Glutamatergic neuron (in vitro differentiated cells): Measurements from ENCODE around the gene GHR. TPM values are rescaled to one million over a fixed set of nuclear protein-coding genes. Genes with fewer than 3 reads are reported as not detected.

Experiments used
- DNase-seq: peaks from one replicate; pipeline ENCODE4 v3.0.0; 2022
- H3K27ac Mint-ChIP-seq: one replicate; pipeline ENCODE4 v1.8.0; 2020; ENCODE audit warnings: mild to moderate bottlenecking, mixed read lengths, inconsistent platforms; ENCODE audit not compliant: unreplicated experiment
- H3K27me3 Mint-ChIP-seq: one replicate; pipeline ENCODE4 v1.8.0; 2020; ENCODE audit warnings: mild to moderate bottlenecking, moderate library complexity, mixed read lengths, inconsistent platforms; ENCODE audit not compliant: unreplicated experiment
- H3K36me3 Mint-ChIP-seq: one replicate; pipeline ENCODE4 v1.8.0; 2020; ENCODE audit warnings: mild to moderate bottlenecking, mixed read lengths, inconsistent platforms; ENCODE audit not compliant: unreplicated experiment
- H3K4me1 Mint-ChIP-seq: one replicate; pipeline ENCODE4 v1.8.0; 2020; ENCODE audit warnings: mild to moderate bottlenecking, low read depth, mixed read lengths, inconsistent platforms; ENCODE audit not compliant: unreplicated experiment
- H3K4me3 Mint-ChIP-seq: one replicate; pipeline ENCODE4 v1.8.0; 2020; ENCODE audit warnings: mild to moderate bottlenecking, mixed read lengths, inconsistent platforms; ENCODE audit not compliant: unreplicated experiment
- H3K9me3 Mint-ChIP-seq: one replicate; pipeline ENCODE4 v1.8.0; 2020; ENCODE audit warnings: mild to moderate bottlenecking, moderate library complexity, mixed read lengths, inconsistent platforms; ENCODE audit not compliant: unreplicated experiment
- CTCF ChIP-seq: fragments of 200-600 bp; sonication (generic); IDR thresholded peaks from one replicate; pipeline ENCODE4 v1.5.0; 2021; ENCODE audit not compliant: partially characterized antibody, unreplicated experiment
- total RNA-seq: library from RNA; stranded (reverse); fragmentation: NEBNext Ultra II Directional; extraction: Animal tissue kit (Norgen Biotek cat#: 25700); gene quantifications from one replicate; pipeline ENCODE4 v1.2.1, GENCODE V29; 2021; ENCODE audit not compliant: unreplicated experiment

GHR gene
- total RNA-seq, 1 donor from 2014 or later = not detected

- no peak overlapping the region for H3K27ac Mint-ChIP-seq
- peaks cover 1% of the 10 kb centered on the region for H3K27me3 Mint-ChIP-seq
Measured at GRCh38 chr5:42665857-42666256, 242.6 kb downstream of the GHR start.

GRCh38 chr5:42666869-42667268, 243.6 kb downstream of the GHR start:
- Mint-ChIP-seq H3K9me3 (no peaks in the 10 kb centered on the region), H3K27ac (no peak overlapping the region), H3K36me3 (no peaks in the 10 kb centered on the region), H3K4me3 (no peak overlapping the region), H3K27me3 (peaks cover 1% of the 10 kb centered on the region), H3K4me1 (no peaks in the 10 kb centered on the region)
- TF ChIP-seq CTCF = no peak
- DNase-seq = no peak

More at GRCh38 chr5:42665857-42666256, 242.6 kb downstream of the GHR start:
- TF ChIP-seq CTCF = no peak
- no peaks in the 10 kb centered on the region for H3K4me1 Mint-ChIP-seq
- DNase-seq = no peak
- no peaks in the 10 kb centered on the region for H3K9me3 Mint-ChIP-seq
- no peaks in the 10 kb centered on the region for H3K36me3 Mint-ChIP-seq
- H3K4me3 Mint-ChIP-seq = no peak overlapping the region

GRCh38 chr5:42668254-42668653, 245.0 kb downstream of the GHR start:
- Mint-ChIP-seq H3K36me3 (no peaks in the 10 kb centered on the region), H3K27ac (no peak overlapping the region), H3K4me1 (no peaks in the 10 kb centered on the region), H3K27me3 (peaks cover 1% of the 10 kb centered on the region), H3K4me3 (no peak overlapping the region), H3K9me3 (no peaks in the 10 kb centered on the region)
- no peak for TF ChIP-seq CTCF
- no peak for DNase-seq

- no peak for DNase-seq
- H3K9me3 Mint-ChIP-seq = no peaks in the 10 kb centered on the region
- no peaks in the 10 kb centered on the region for H3K4me1 Mint-ChIP-seq
- H3K27ac Mint-ChIP-seq = no peak overlapping the region
- no peak overlapping the region for H3K4me3 Mint-ChIP-seq
- TF ChIP-seq CTCF = no peak
- H3K27me3 Mint-ChIP-seq = peaks cover 1% of the 10 kb centered on the region
- H3K36me3 Mint-ChIP-seq = no peaks in the 10 kb centered on the region
Measured at GRCh38 chr5:42672925-42673324, 249.7 kb downstream of the GHR start.

GRCh38 chr5:42675602-42676001, 252.4 kb downstream of the GHR start:
- Mint-ChIP-seq H3K4me3 (no peak overlapping the region), H3K27me3 (no peaks in the 10 kb centered on the region), H3K9me3 (no peaks in the 10 kb centered on the region), H3K36me3 (no peaks in the 10 kb centered on the region), H3K27ac (no peak overlapping the region), H3K4me1 (no peaks in the 10 kb centered on the region)
- TF ChIP-seq CTCF = no peak
- DNase-seq = no peak
